AG09319 (cell line): Measurements from ENCODE around the gene ANKRD55.

ENCODE experiments used
- DNase-seq: peaks from one replicate; pipeline ENCODE4 v3.0.0-alpha.2; 2010; ENCODE audit warnings: low read depth; ENCODE audit errors: extremely low read depth
- CTCF ChIP-seq: IDR thresholded peaks from 2 replicates; pipeline ENCODE4 v1.5.1; 2011; ENCODE audit warnings: low read depth, mild to moderate bottlenecking, inconsistent platforms, low read length, moderate library complexity

ANKRD55 gene

DNA sequence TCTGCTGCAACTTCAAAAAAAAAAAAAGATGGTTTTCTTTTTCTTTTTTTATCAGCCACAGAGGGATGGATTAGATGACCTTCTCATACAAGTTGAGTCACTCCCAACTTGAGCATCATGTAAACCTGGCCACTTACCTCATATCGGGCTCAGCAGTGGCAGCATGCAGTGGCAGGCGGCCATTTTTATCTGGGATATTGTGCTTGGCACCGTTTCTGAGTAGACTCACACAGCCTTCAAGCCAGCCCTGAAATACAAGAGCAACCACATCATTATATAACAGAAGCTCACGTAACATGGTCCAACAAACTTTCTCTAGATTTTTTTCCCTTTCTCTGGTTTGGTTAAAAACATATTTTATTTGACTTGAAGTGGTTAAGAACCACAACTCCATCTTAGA is 62.6 kb downstream of the ANKRD55 start:
- DNase-seq, result peak; percentile 53
- TF ChIP-seq CTCF, result no peak

GRCh38 chr5:56169949-56170348 is 63.2 kb downstream of the ANKRD55 start:
- no peak for DNase-seq

GRCh38 chr5:56169281-56169680 is 63.8 kb downstream of the ANKRD55 start:
- DNase-seq, result no peak
- no peak for TF ChIP-seq CTCF

More at GRCh38 chr5:56169949-56170348, 63.2 kb downstream of the ANKRD55 start:
- no peak for TF ChIP-seq CTCF

- no peak for DNase-seq
- no peak for TF ChIP-seq CTCF
Observed at GRCh38 chr5:56168066-56168478, 65.1 kb downstream of the ANKRD55 start.

DNA sequence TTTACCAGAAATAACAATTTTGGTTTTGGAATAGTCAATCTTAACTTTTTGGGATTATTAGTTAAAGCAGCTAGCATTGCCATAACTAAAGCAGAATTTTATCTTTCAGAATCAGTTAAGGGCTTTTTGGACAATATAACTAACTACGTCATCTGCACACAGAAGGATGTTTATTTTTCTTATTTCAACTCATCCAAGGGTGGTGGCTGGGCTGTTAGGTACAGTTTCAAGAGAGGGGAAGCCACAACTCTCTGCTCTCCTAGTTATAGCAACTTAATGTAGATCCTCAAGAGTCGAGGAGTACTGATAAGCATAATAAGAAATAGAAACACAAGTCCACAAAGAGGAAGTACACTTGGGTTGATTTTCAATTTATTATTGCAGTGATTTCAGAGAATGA is 65.6 kb downstream of the ANKRD55 start:
- DNase-seq, result no peak
- no peak for TF ChIP-seq CTCF

DNA sequence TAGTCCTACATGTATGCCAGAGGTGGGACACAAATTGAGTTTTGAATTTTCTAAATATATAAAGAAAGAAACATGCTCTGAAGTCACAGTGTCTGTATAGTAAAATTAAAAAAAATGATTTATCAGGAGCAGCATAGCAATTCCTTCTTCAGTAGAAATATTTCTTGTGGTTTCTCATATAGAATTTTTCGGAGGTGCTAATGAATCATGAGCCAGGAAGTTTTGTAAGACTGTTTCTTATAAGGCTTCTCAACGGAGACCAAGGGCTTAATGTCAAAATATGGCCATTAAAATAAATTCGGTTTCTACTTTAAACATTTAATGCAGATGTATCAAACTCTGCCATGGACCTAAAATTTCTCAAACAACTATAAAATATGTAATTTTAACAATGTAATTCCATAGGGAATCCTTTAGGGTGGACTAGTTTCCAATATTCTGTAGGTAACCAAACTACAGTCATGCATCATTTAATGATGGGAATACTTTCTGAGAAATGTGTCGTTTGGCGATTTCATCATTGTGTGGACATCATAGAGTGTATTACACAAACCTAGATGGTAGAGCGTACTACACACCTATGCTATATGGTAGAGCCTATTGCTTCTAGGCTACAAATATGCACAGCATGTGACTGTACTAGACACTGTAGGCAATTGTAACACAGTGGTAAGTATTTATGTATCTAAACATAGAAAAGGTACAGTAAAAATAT is 66.3 kb downstream of the ANKRD55 start:
- DNase-seq, result no peak
- TF ChIP-seq CTCF, result no peak

DNA sequence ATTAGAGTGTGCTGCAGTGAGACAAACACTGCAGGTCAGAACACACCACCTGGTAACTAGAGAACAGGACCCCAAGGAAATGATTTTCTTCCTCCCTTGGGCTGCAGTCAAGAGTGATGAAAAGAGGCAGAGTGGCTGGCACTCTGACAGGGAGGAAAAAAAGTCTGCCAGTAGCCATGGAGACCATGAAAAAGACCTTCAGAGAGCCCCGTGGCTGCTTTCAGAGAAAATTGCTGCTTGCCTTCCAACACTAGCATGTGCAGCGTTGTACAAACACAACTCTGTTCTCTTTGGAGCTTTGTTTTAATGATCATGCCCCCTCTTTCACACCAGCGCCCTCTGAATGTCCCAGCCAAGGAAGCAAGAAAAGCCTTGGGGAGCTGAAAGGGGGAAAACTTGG is 68.8 kb downstream of the ANKRD55 start:
- no peak for DNase-seq
- TF ChIP-seq CTCF, result no peak
